ENCODE data around the gene NCCRP1.

Gene NCCRP1

DNA sequence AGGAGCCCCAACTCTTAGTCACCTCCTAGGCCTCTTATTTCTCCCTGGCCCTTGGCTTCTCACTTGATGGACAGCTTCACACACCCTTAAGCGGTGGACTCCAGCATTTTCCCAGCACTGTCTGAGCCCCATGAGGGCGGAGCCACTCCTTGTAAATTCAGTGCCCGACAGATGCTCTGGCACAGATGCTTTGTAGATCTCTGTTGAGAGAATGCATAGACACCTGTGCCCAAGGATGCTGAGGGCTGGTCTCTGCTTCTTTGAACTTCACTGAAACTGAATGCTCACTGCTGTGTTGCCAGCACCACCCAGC lies 4.0 kb downstream of the NCCRP1 start:
- no peak overlapping the region for H3K4me3 ChIP-seq (ENCODE audit: severe bottlenecking)
- H3K9me3 ChIP-seq (ENCODE audit: severe bottlenecking), result no peaks in the 10 kb centered on the region
- no peak overlapping the region for H3K27ac ChIP-seq (ENCODE audit: poor library complexity, severe bottlenecking)
- ATAC-seq (ENCODE audit: low read depth), result no peak
- H3K4me1 ChIP-seq (ENCODE audit: insufficient read depth, poor library complexity, severe bottlenecking), result peaks cover 5% of the 10 kb centered on the region
- peaks cover 31% of the 10 kb centered on the region for H3K27me3 ChIP-seq (ENCODE audit: insufficient read depth, poor library complexity, severe bottlenecking)
- no peak for DNase-seq (ENCODE audit: low spot score)
- H3K36me3 ChIP-seq (ENCODE audit: low read depth), result no peaks in the 10 kb centered on the region
- TF ChIP-seq CTCF (IDR thresholded peaks at IDR 0.05; ENCODE audit: poor library complexity, severe bottlenecking), result no peak

DNA sequence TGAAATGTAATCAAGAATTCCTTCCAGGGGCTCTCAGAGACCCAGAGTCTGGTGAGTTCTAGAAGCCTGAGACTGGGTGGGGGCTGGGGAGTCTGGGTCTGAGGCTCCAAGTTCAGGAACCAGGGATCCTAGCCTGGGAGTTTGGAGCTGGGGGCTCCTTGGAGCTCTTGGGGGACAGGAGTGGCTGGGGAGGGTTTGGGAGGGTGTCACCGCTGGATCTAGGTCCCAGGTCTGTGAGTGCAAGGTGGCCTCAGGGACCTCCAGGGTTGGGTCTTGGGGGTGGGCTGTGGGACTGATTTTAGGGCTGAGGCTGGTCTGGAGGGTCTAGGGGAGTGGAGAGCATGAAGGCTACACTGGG lies 6.2 kb downstream of the NCCRP1 start:
- H3K4me3 ChIP-seq (ENCODE audit: severe bottlenecking), result no peak overlapping the region
- DNase-seq (ENCODE audit: low spot score) (no peak), ATAC-seq (ENCODE audit: low read depth) (no peak)
- H3K27ac ChIP-seq (ENCODE audit: poor library complexity, severe bottlenecking), result no peak overlapping the region
- no peaks in the 10 kb centered on the region for H3K4me1 ChIP-seq (ENCODE audit: insufficient read depth, poor library complexity, severe bottlenecking)
- H3K27me3 ChIP-seq (ENCODE audit: insufficient read depth, poor library complexity, severe bottlenecking), result peaks cover 31% of the 10 kb centered on the region
- no peaks in the 10 kb centered on the region for H3K36me3 ChIP-seq (ENCODE audit: low read depth)
- no peak for TF ChIP-seq CTCF (IDR thresholded peaks at IDR 0.05; ENCODE audit: poor library complexity, severe bottlenecking)
- no peaks in the 10 kb centered on the region for H3K9me3 ChIP-seq (ENCODE audit: severe bottlenecking)

DNA sequence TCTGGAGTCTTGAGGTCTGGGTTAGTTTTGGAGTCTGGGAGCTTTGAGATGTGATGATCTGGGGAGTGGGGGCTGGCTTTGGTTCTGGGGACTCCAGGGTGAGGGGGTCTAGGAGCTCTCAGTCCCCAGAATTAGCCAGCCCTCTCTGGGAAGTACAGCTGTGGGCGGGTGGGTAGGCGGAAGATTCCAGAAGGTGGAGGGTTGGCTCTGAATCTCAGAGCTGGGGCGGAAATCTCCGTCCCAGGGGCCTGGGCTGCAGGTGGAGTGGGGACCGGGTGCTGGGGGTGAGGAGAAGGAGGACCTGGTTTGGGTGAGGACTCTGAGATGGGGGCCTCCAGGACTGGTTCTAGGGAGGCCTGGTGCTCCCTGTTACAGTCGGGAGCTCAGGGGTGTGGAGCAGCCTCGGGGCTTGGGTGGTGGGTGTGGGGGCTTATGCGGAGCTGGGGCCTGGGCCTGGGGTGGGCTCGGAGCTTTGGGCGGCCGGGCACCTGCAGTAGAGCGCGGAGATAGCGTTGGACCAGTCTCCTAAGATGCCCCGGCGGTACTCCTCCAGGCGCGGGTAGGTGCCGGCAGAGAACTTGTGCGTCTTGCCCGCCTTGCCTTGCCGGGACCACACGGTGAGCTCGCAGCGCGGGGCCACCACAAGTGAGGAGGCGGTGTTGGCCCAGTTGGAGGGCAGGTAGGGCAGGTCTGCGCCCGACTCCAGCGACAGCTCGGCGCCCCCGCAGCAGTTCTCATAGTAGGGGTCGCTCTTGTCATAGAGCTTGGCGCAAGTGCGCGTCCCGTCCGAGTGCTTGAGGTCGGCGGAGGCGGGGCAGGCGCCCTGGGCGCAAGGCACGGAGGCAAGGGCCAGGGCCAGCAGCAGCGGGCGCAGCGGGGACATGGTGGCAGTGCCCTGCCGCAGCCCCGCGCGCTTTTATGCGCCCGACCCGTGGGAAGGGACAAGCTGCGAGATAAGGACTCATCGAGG lies 6.9 kb downstream of the NCCRP1 start, which contains the start of gene SYCN:
Gene SYCN, minus strand, starts transcription at position 892 of the 970 bp plus-strand sequence. Its CDS starts 9 bp downstream, at position 883.
- H3K27me3 ChIP-seq (ENCODE audit: insufficient read depth, poor library complexity, severe bottlenecking), result peaks cover 31% of the 10 kb centered on the region
- no peaks in the 10 kb centered on the region for H3K9me3 ChIP-seq (ENCODE audit: severe bottlenecking)
- no peaks in the 10 kb centered on the region for H3K36me3 ChIP-seq (ENCODE audit: low read depth)
- H3K27ac ChIP-seq (ENCODE audit: poor library complexity, severe bottlenecking), result no peak within 1 kb of the TSS
- no peaks in the 10 kb centered on the region for H3K4me1 ChIP-seq (ENCODE audit: insufficient read depth, poor library complexity, severe bottlenecking)
- TF ChIP-seq CTCF (IDR thresholded peaks at IDR 0.05; ENCODE audit: poor library complexity, severe bottlenecking), result no peak
- ATAC-seq (ENCODE audit: low read depth) (no peak), DNase-seq (ENCODE audit: low spot score) (no peak)
- no peak within 1 kb of the TSS for H3K4me3 ChIP-seq (ENCODE audit: severe bottlenecking)

DNA sequence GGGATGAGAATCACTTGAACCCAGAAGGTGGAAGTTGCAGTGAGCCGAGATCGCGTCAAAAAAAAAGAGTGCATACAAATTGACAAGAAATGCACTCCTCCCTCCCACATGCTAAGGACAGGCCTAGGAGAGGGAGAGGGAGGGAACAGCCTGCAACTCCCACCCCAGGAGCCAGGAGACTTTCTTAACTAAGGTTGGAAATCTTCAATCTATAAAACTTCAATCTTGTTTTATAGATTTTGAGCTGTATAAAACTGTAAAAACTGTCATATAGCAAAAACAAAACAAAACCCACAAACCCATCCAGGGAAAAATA lies 8.6 kb downstream of the NCCRP1 start:
- ATAC-seq (ENCODE audit: low read depth) (no peak), DNase-seq (ENCODE audit: low spot score) (no peak)
- Histone ChIP-seq H3K4me3 (ENCODE audit: severe bottlenecking) (no peak overlapping the region), H3K27me3 (ENCODE audit: insufficient read depth, poor library complexity, severe bottlenecking) (peaks cover 31% of the 10 kb centered on the region), H3K36me3 (ENCODE audit: low read depth) (no peaks in the 10 kb centered on the region), H3K9me3 (ENCODE audit: severe bottlenecking) (no peaks in the 10 kb centered on the region), H3K4me1 (ENCODE audit: insufficient read depth, poor library complexity, severe bottlenecking) (no peaks in the 10 kb centered on the region), H3K27ac (ENCODE audit: poor library complexity, severe bottlenecking) (no peak overlapping the region)
- no peak for TF ChIP-seq CTCF (IDR thresholded peaks at IDR 0.05; ENCODE audit: poor library complexity, severe bottlenecking)

GRCh38 chr19:39206122-39206521 lies 9.4 kb downstream of the NCCRP1 start:
- peaks cover 31% of the 10 kb centered on the region for H3K27me3 ChIP-seq (ENCODE audit: insufficient read depth, poor library complexity, severe bottlenecking)

More at GRCh38 chr19:39206122-39206521, 9.4 kb downstream of the NCCRP1 start:
- Histone ChIP-seq H3K4me1 (ENCODE audit: insufficient read depth, poor library complexity, severe bottlenecking) (no peaks in the 10 kb centered on the region), H3K27ac (ENCODE audit: poor library complexity, severe bottlenecking) (no peak overlapping the region), H3K9me3 (ENCODE audit: severe bottlenecking) (no peaks in the 10 kb centered on the region), H3K36me3 (ENCODE audit: low read depth) (no peaks in the 10 kb centered on the region), H3K4me3 (ENCODE audit: severe bottlenecking) (no peak overlapping the region)
- TF ChIP-seq CTCF (IDR thresholded peaks at IDR 0.05; ENCODE audit: poor library complexity, severe bottlenecking), result no peak
- DNase-seq (ENCODE audit: low spot score) (no peak), ATAC-seq (ENCODE audit: low read depth) (no peak)

Measured in RWPE2 (cell line).